Keratinocyte (primary cell): ENCODE measurements around the gene UBE2F.

Source experiments
- EZH2 ChIP-seq: IDR thresholded peaks from one replicate; pipeline ENCODE4 v1.6.1; 2012; ENCODE audit warnings: inconsistent platforms, mild to moderate bottlenecking, low read length, moderate library complexity
- TF ChIP-seq, protein P1 (sequence below), 3 experiments: IDR thresholded peaks in 1 of 3; conservative IDR thresholded peaks in 1 of 3; optimal IDR thresholded peaks in 1 of 3; 2 replicates in 2 of 3; 3 replicates in 1 of 3; pipeline versions ENCODE3 to v1.5.1; 2011; ENCODE audit warnings: low read length in 3 of 3, mild to moderate bottlenecking in 3 of 3, moderate library complexity in 2 of 3, control low read depth in 1 of 3, inconsistent platforms in 1 of 3; ENCODE audit not compliant: insufficient read depth in 2 of 3; ENCODE audit errors: extremely low read depth in 1 of 3

- TF ChIP-seq, protein P1, sequence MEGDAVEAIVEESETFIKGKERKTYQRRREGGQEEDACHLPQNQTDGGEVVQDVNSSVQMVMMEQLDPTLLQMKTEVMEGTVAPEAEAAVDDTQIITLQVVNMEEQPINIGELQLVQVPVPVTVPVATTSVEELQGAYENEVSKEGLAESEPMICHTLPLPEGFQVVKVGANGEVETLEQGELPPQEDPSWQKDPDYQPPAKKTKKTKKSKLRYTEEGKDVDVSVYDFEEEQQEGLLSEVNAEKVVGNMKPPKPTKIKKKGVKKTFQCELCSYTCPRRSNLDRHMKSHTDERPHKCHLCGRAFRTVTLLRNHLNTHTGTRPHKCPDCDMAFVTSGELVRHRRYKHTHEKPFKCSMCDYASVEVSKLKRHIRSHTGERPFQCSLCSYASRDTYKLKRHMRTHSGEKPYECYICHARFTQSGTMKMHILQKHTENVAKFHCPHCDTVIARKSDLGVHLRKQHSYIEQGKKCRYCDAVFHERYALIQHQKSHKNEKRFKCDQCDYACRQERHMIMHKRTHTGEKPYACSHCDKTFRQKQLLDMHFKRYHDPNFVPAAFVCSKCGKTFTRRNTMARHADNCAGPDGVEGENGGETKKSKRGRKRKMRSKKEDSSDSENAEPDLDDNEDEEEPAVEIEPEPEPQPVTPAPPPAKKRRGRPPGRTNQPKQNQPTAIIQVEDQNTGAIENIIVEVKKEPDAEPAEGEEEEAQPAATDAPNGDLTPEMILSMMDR (optimal IDR thresholded peaks at IDR 0.05 in 1 of 3, IDR thresholded peaks at IDR 0.05 in 1 of 3, conservative IDR thresholded peaks at IDR 0.05 in 1 of 3; ENCODE audit: extremely low read depth in 1 of 3, insufficient read depth in 2 of 3, low read length in 3 of 3) = no peak
- TF ChIP-seq EZH2 = no peak
These were observed 117.1 kb downstream of the UBE2F start for GRCh38 chr2:238083919-238084318.
